PFSK-1 (cell line): Measurements from ENCODE around the gene EPS15.

Source experiments
- FOXP2 ChIP-seq: optimal IDR thresholded peaks from 2 replicates; pipeline ENCODE3; 2011; ENCODE audit warnings: borderline replicate concordance, control low read depth, inconsistent platforms; ENCODE audit not compliant: insufficient read depth; ENCODE audit errors: extremely low read length, extremely low read depth
- POLR2AphosphoS5 ChIP-seq: IDR thresholded peaks from 2 replicates; pipeline ENCODE4 v1.6.1; 2012; ENCODE audit warnings: low read depth, mild to moderate bottlenecking, control low read depth, low read length, moderate library complexity
- SIN3A ChIP-seq: IDR thresholded peaks from 2 replicates; pipeline ENCODE4 v1.6.1; 2012; ENCODE audit warnings: mild to moderate bottlenecking, low read length, moderate library complexity, borderline replicate concordance; ENCODE audit not compliant: insufficient read depth
- TAF1 ChIP-seq: IDR thresholded peaks from 2 replicates; pipeline ENCODE4 v1.6.1; 2012; ENCODE audit warnings: low read length, control low read depth, borderline replicate concordance; ENCODE audit not compliant: insufficient read depth
- TF ChIP-seq, protein P1 (sequence below), 2 experiments: IDR thresholded peaks; 2 replicates each; pipeline versions ENCODE4 v1.6.1 to v1.8.0; 2011 to 2012; ENCODE audit warnings: low read depth in 2 of 2, low read length in 2 of 2, control low read depth in 1 of 2, inconsistent platforms in 1 of 2, mild to moderate bottlenecking in 1 of 2, moderate library complexity in 1 of 2; ENCODE audit not compliant: insufficient read depth in 1 of 2

Gene EPS15

DNA sequence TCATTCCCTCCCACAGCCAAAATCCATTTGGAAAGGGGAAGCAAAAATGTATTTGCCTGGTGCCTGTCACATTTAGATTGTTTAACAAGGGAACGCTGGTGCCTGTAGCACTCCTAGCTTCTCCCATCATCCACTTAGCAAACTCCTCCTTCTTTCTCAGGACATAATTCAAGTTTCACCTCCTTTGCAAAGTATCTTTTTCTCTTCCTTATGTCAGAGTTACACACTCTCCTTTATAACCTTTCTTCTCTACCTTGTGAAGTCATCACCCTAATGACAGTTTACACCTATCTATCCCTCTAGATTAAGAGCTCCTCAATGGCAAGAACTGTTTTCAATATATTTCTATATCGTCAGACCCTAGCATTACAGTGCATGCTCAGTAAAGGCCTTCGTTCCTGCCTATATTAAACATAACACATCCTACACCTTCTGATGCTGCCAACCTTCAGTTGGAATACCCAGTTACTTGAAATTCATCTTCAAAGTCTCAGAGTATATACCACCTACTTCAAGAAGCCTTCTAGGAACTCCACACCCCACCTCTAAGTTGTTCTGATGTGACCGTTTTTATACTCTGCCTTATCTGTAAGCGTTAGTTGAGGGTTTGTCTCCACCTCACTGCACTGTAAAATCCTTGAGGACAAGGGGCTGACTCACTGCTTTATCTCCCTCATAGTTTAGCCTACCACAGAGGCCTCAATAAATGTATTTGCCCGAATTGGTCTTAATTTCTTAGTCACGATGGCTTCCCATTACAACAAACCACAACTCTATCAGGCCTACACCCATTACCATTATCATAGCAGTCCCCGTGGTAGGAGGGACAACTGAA is 1.0 kb upstream of the EPS15 start:
- TF ChIP-seq POLR2AphosphoS5 (no peak), FOXP2 (no peak), TAF1 (no peak), SIN3A (no peak)
- TF ChIP-seq, protein P1, sequence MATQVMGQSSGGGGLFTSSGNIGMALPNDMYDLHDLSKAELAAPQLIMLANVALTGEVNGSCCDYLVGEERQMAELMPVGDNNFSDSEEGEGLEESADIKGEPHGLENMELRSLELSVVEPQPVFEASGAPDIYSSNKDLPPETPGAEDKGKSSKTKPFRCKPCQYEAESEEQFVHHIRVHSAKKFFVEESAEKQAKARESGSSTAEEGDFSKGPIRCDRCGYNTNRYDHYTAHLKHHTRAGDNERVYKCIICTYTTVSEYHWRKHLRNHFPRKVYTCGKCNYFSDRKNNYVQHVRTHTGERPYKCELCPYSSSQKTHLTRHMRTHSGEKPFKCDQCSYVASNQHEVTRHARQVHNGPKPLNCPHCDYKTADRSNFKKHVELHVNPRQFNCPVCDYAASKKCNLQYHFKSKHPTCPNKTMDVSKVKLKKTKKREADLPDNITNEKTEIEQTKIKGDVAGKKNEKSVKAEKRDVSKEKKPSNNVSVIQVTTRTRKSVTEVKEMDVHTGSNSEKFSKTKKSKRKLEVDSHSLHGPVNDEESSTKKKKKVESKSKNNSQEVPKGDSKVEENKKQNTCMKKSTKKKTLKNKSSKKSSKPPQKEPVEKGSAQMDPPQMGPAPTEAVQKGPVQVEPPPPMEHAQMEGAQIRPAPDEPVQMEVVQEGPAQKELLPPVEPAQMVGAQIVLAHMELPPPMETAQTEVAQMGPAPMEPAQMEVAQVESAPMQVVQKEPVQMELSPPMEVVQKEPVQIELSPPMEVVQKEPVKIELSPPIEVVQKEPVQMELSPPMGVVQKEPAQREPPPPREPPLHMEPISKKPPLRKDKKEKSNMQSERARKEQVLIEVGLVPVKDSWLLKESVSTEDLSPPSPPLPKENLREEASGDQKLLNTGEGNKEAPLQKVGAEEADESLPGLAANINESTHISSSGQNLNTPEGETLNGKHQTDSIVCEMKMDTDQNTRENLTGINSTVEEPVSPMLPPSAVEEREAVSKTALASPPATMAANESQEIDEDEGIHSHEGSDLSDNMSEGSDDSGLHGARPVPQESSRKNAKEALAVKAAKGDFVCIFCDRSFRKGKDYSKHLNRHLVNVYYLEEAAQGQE (IDR thresholded peaks at IDR 0.05; ENCODE audit: insufficient read depth in 1 of 2, low read depth in 2 of 2, low read length in 2 of 2): no peak

DNA sequence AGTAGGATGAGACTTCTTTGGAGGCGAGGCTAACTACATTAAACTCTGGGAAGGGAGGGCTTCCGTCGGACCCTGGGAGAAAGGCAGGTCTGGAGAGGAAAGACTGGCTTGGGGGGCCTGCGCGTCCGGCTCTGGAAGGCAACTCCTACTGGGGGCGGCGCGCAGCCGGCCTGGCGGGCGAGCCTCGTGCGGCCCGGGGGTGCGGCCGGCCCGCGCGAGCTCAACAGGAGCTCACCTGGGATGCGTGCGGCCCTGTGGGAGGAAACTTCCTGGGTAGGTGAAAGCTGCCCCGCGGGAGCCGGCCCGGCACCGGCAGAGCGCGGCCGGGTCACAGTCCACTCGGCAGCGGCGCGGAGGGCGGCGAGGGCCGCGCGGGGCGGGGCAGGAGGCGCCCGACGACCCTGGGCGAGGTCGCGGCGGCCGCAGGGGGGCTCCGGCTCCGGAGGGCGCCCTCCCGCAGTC is 449 bp downstream of the EPS15 start:
- TF ChIP-seq, protein P1 (IDR thresholded peaks at IDR 0.05; ENCODE audit: insufficient read depth in 1 of 2, low read depth in 2 of 2, low read length in 2 of 2): no peak
- TF ChIP-seq FOXP2: peak; percentile 46

DNA sequence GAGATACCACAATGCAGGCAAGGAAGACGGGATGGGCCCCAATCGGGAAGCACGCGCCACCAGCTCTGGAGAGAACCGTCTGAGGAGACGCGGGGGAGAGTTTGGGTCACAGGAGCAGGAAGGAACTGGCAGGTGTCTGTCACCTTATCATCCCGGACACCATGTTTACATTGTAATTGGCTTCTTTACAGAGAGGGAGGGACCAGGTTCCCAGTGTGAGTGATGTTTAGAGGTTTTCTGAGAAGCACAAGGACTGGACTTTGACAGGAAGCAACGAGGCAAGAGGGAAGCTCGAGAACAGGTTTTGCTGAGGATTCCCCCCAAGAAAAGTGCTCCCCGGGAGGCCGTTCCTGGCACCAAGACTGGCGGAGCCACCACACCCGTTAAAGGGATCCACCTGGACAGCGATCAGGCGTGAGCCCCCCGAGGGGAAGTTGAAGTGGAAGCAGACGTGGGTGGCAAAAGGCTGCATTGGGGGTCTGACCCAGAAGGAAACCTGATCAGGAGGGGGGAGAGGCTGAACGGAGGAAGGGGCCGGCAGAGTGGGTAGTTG is 957 bp downstream of the EPS15 start:
- TF ChIP-seq FOXP2: no peak
- TF ChIP-seq TAF1: no peak
- TF ChIP-seq, protein P1 (IDR thresholded peaks at IDR 0.05; ENCODE audit: insufficient read depth in 1 of 2, low read depth in 2 of 2, low read length in 2 of 2): peak in 1 of 2 experiments; percentile 28; a peak in 1 of 4 replicates
- peak; percentile 49; the same call in 1 of the 2 replicates for TF ChIP-seq POLR2AphosphoS5

DNA sequence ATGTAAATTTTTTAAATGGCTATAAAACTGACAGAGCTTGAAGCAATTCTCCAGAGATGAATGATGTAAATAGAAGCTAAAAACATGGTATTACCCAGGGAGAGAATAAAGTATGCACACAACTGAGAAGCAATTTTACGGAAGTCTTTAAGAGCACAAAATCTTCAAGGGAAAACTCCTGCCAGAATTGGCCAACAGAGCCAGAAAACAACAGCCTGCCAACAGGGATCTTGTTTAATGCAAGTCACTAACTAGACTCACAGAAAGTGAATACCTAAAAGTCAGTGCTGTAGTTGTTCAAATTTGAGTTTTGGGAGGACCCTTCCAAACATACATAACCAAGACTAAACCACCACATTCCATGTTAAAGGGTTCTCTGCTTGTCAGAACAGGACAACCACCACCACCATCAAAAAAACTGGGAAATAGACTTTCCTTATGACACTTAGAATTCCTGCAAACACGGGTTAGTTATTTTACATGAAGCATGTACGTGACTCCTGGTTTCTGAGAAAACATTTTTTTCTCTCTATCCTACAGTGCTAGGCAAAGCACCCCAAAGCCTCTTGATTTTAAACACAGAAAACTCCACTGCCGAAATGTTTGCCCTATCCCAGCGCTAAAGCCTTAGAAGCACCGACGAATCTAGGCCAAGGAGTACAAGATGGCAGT is 1.6 kb downstream of the EPS15 start:
- TF ChIP-seq, protein P1 (IDR thresholded peaks at IDR 0.05; ENCODE audit: insufficient read depth in 1 of 2, low read depth in 2 of 2, low read length in 2 of 2): no peak
- no peak for TF ChIP-seq TAF1
- no peak for TF ChIP-seq POLR2AphosphoS5
- TF ChIP-seq FOXP2: no peak
- TF ChIP-seq SIN3A: no peak
